HepG2 (cell line): ENCODE data around the gene PTGR2. TPM values are rescaled to one million over a fixed set of nuclear protein-coding genes. Genes with fewer than 3 reads are reported as not detected.

Experiments used
- HDAC1 ChIP-seq: sonication (generic); formaldehyde crosslinking; IDR thresholded peaks from 2 replicates; pipeline ENCODE4 v1.5.1; 2020; ENCODE audit warnings: mild to moderate bottlenecking, missing genetic modification reagents
- JUN ChIP-seq: sonication (generic); formaldehyde crosslinking; IDR thresholded peaks from 2 replicates; pipeline ENCODE4 v1.4.0; 2020; ENCODE audit warnings: mild to moderate bottlenecking, missing genetic modification reagents
- MAFK ChIP-seq, 2 experiments: IDR thresholded peaks in 1 of 2; conservative IDR thresholded peaks in 1 of 2; 2 replicates each; pipeline ENCODE4 v1.6.1; 2011; ENCODE audit warnings: improper control_type of control experiment in 2 of 2, low read length in 2 of 2
- MYPOP ChIP-seq: sonication (generic); formaldehyde crosslinking; IDR thresholded peaks from 2 replicates; pipeline ENCODE4 v1.8.1; 2023; ENCODE audit warnings: mild to moderate bottlenecking, moderate library complexity, missing genetic modification reagents
- PRDM15 ChIP-seq: sonication (generic); formaldehyde crosslinking; IDR thresholded peaks from 2 replicates; pipeline ENCODE4 v1.4.0; 2020; ENCODE audit warnings: missing genetic modification reagents
- SMARCE1 ChIP-seq: fragments of 450-650 bp; IDR thresholded peaks from 2 replicates; pipeline ENCODE4 v1.6.1; 2017; ENCODE audit warnings: borderline replicate concordance
- TBX2 ChIP-seq: sonication (generic); formaldehyde crosslinking; IDR thresholded peaks from 2 replicates; pipeline ENCODE4 v1.5.0; 2020; ENCODE audit warnings: missing genetic modification reagents, mild to moderate bottlenecking, borderline replicate concordance
- THYN1 ChIP-seq: sonication (generic); formaldehyde crosslinking; IDR thresholded peaks from 2 replicates; pipeline ENCODE4 v1.8.1; 2023; ENCODE audit warnings: low read depth, mild to moderate bottlenecking, moderate library complexity, missing genetic modification reagents, borderline replicate concordance
- ZNF230 ChIP-seq: sonication (generic); formaldehyde crosslinking; IDR thresholded peaks from 2 replicates; pipeline ENCODE4 v1.4.0; 2020; ENCODE audit warnings: mild to moderate bottlenecking, missing genetic modification reagents
- ZNF468 ChIP-seq: sonication (generic); formaldehyde crosslinking; IDR thresholded peaks from 2 replicates; pipeline ENCODE4 v1.8.0; 2022; ENCODE audit warnings: mild to moderate bottlenecking, moderate library complexity, missing genetic modification reagents
- ZNF564 ChIP-seq: sonication (generic); formaldehyde crosslinking; IDR thresholded peaks from 2 replicates; pipeline ENCODE4 v1.8.1; 2023; ENCODE audit warnings: mild to moderate bottlenecking, missing genetic modification reagents
- ZNF619 ChIP-seq: sonication (generic); formaldehyde crosslinking; IDR thresholded peaks from 2 replicates; pipeline ENCODE4 v1.4.0; 2020; ENCODE audit warnings: mild to moderate bottlenecking, missing genetic modification reagents
- polyA plus RNA-seq, 8 experiments: library from polyadenylated mRNA; depleted of rRNA in 3 of 8; stranded (reverse) in 7 of 8; unstranded in 1 of 8; fragments of >200 nt; fragmentation: Illumina TruSeq in 4 of 8; extraction: Trizol in 4 of 8; gene quantifications; 2 replicates each; pipeline versions ENCODE4 v1.2.1 to v1.2.3, GENCODE V29; 2011 to 2016; ENCODE audit warnings: low read depth in 4 of 8, missing spikeins in 1 of 8, mixed read lengths in 1 of 8; ENCODE audit not compliant: insufficient read depth in 1 of 8
- total RNA-seq, 5 experiments: library from RNA; depleted of rRNA; stranded (reverse); fragments of >200 nt; fragmentation: Illumina TruSeq; extraction: Trizol; gene quantifications; 2 replicates each; pipeline ENCODE4 v1.2.3, GENCODE V29; 2016; ENCODE audit warnings: low read depth in 1 of 5
- TF ChIP-seq, protein P1 (sequence below): sonication (generic); formaldehyde crosslinking; IDR thresholded peaks from 2 replicates; pipeline ENCODE4 v1.4.0; 2020; ENCODE audit warnings: missing genetic modification reagents, low read depth, mild to moderate bottlenecking, borderline replicate concordance
- TF ChIP-seq, protein P2 (sequence below): sonication (generic); formaldehyde crosslinking; IDR thresholded peaks from 2 replicates; pipeline ENCODE4 v1.5.0; 2020; ENCODE audit warnings: mild to moderate bottlenecking, missing genetic modification reagents
- TF ChIP-seq, protein P3 (sequence below): sonication (generic); formaldehyde crosslinking; IDR thresholded peaks from 2 replicates; pipeline ENCODE4 v1.4.0; 2020; ENCODE audit warnings: missing genetic modification reagents

Gene PTGR2
- total and polyA plus RNA-seq, 2 of the 13 experiments (the other 11 are each of a cell fraction or from before 2014, with no cell fraction given) = 3.0 to 4.3 TPM

GRCh38 chr14:73802431-73803188 is 49.0 kb upstream of the PTGR2 start (continued):
- TF ChIP-seq, protein P1, sequence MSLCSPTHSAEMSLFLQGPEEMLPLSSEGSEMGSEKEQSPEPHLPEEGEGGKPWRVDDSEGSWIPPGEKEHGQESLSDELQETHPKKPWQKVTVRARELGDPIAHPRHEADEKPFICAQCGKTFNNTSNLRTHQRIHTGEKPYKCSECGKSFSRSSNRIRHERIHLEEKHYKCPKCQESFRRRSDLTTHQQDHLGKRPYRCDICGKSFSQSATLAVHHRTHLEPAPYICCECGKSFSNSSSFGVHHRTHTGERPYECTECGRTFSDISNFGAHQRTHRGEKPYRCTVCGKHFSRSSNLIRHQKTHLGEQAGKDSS (CRISPR knock-in tag) = no peak; the same call in 1 of the 2 replicates
- TF ChIP-seq PRDM15 (peak; percentile 86), JUN (CRISPR knock-in tag) (no peak), ZNF468 (CRISPR knock-in tag) (no peak), SMARCE1 (no peak), THYN1 (CRISPR knock-in tag) (no peak), MAFK (conservative IDR thresholded peaks at IDR 0.05 in 1 of 2, IDR thresholded peaks at IDR 0.05 in 1 of 2; ENCODE audit: low read length in 2 of 2) (no peak), HDAC1 (peak; percentile 65), MYPOP (CRISPR knock-in tag) (no peak; the same call in 1 of the 2 replicates), ZNF564 (no peak), ZNF230 (CRISPR knock-in tag) (no peak), ZNF619 (CRISPR knock-in tag) (no peak), TBX2 (CRISPR knock-in tag) (no peak)
- TF ChIP-seq, protein P2, sequence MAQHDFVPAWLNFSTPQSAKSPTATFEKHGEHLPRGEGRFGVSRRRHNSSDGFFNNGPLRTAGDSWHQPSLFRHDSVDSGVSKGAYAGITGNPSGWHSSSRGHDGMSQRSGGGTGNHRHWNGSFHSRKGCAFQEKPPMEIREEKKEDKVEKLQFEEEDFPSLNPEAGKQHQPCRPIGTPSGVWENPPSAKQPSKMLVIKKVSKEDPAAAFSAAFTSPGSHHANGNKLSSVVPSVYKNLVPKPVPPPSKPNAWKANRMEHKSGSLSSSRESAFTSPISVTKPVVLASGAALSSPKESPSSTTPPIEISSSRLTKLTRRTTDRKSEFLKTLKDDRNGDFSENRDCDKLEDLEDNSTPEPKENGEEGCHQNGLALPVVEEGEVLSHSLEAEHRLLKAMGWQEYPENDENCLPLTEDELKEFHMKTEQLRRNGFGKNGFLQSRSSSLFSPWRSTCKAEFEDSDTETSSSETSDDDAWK (CRISPR knock-in tag) = no peak
- TF ChIP-seq, protein P3, sequence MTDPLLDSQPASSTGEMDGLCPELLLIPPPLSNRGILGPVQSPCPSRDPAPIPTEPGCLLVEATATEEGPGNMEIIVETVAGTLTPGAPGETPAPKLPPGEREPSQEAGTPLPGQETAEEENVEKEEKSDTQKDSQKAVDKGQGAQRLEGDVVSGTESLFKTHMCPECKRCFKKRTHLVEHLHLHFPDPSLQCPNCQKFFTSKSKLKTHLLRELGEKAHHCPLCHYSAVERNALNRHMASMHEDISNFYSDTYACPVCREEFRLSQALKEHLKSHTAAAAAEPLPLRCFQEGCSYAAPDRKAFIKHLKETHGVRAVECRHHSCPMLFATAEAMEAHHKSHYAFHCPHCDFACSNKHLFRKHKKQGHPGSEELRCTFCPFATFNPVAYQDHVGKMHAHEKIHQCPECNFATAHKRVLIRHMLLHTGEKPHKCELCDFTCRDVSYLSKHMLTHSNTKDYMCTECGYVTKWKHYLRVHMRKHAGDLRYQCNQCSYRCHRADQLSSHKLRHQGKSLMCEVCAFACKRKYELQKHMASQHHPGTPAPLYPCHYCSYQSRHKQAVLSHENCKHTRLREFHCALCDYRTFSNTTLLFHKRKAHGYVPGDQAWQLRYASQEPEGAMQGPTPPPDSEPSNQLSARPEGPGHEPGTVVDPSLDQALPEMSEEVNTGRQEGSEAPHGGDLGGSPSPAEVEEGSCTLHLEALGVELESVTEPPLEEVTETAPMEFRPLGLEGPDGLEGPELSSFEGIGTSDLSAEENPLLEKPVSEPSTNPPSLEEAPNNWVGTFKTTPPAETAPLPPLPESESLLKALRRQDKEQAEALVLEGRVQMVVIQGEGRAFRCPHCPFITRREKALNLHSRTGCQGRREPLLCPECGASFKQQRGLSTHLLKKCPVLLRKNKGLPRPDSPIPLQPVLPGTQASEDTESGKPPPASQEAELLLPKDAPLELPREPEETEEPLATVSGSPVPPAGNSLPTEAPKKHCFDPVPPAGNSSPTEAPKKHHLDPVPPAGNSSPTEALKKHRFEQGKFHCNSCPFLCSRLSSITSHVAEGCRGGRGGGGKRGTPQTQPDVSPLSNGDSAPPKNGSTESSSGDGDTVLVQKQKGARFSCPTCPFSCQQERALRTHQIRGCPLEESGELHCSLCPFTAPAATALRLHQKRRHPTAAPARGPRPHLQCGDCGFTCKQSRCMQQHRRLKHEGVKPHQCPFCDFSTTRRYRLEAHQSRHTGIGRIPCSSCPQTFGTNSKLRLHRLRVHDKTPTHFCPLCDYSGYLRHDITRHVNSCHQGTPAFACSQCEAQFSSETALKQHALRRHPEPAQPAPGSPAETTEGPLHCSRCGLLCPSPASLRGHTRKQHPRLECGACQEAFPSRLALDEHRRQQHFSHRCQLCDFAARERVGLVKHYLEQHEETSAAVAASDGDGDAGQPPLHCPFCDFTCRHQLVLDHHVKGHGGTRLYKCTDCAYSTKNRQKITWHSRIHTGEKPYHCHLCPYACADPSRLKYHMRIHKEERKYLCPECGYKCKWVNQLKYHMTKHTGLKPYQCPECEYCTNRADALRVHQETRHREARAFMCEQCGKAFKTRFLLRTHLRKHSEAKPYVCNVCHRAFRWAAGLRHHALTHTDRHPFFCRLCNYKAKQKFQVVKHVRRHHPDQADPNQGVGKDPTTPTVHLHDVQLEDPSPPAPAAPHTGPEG (CRISPR knock-in tag) = 0 out of 2 replicates have a peak, but pooled peaks have one; percentile 31
